ENCODE results near the gene LMBR1L.

GRCh38 chr12:49098703-49099102, 11.9 kb downstream of the LMBR1L start:
- TF ChIP-seq CTCF (IDR thresholded peaks at IDR 0.05) (no peak), POLR2AphosphoS5 (IDR thresholded peaks at IDR 0.05) (no peak)

Measured in breast epithelium (tissue), 3 donors.